ENCODE measurements around the gene PLA2G5.

Gene PLA2G5

GRCh38 chr1:20070357-20070756 lies 363 bp downstream of the PLA2G5 start:
- DNase-seq = no peak

GRCh38 chr1:20071416-20071815 lies 1.4 kb downstream of the PLA2G5 start:
- DNase-seq = no peak

GRCh38 chr1:20072771-20073170 lies 2.8 kb downstream of the PLA2G5 start:
- DNase-seq = no peak

- no peak for DNase-seq
These were observed 3.3 kb downstream of the PLA2G5 start for GRCh38 chr1:20073256-20073655.

- no peak for DNase-seq
These were observed 4.2 kb downstream of the PLA2G5 start for GRCh38 chr1:20074055-20074724.

GRCh38 chr1:20074725-20075171 lies 4.8 kb downstream of the PLA2G5 start:
- no peak for DNase-seq

GRCh38 chr1:20075345-20075744 lies 5.4 kb downstream of the PLA2G5 start:
- no peak for DNase-seq

- DNase-seq = no peak
These were observed 6.2 kb downstream of the PLA2G5 start for GRCh38 chr1:20076223-20076622.

GRCh38 chr1:20076710-20077461 lies 6.9 kb downstream of the PLA2G5 start:
- no peak for DNase-seq

- no peak for DNase-seq
These were observed 8.2 kb downstream of the PLA2G5 start for GRCh38 chr1:20078171-20078651.

- no peak for DNase-seq
These were observed 8.7 kb downstream of the PLA2G5 start for GRCh38 chr1:20078711-20079110.

- DNase-seq = no peak
These were observed 9.8 kb downstream of the PLA2G5 start for GRCh38 chr1:20079661-20080305.

- no peak for DNase-seq
These were observed 10.7 kb downstream of the PLA2G5 start for GRCh38 chr1:20080441-20081352.

GRCh38 chr1:20081353-20081810 lies 11.4 kb downstream of the PLA2G5 start:
- no peak for DNase-seq

GRCh38 chr1:20082772-20083171 lies 12.8 kb downstream of the PLA2G5 start:
- no peak for DNase-seq

GRCh38 chr1:20083178-20083944 lies 13.4 kb downstream of the PLA2G5 start:
- DNase-seq = no peak

GRCh38 chr1:20086800-20087199 lies 16.8 kb downstream of the PLA2G5 start:
- no peak for DNase-seq

- no peak for DNase-seq
These were observed 17.7 kb downstream of the PLA2G5 start for GRCh38 chr1:20087668-20088067.

GRCh38 chr1:20089328-20090077 lies 19.5 kb downstream of the PLA2G5 start:
- no peak for DNase-seq

- no peak for DNase-seq
These were observed 20.1 kb downstream of the PLA2G5 start for GRCh38 chr1:20090119-20090518.

GRCh38 chr1:20090641-20091040 lies 20.6 kb downstream of the PLA2G5 start:
- DNase-seq = no peak

All from AML-193 (cell line).